GM12865 (cell line): Measurements from ENCODE around the gene AHR.

Experiments
- DNase-seq: peaks from one replicate; pipeline ENCODE4 v3.0.0; 2010; ENCODE audit warnings: low read depth
- H3K4me3 ChIP-seq: 2 replicates; pipeline ENCODE4 v1.5.1; 2011; ENCODE audit warnings: mild to moderate bottlenecking, low read depth, low read length, control low read depth
- TF ChIP-seq, protein P1 (sequence below): IDR thresholded peaks from 2 replicates; pipeline ENCODE4 v1.5.1; 2011; ENCODE audit warnings: low read length, control low read depth, low read depth, inconsistent platforms; ENCODE audit not compliant: insufficient read depth; ENCODE audit errors: missing control alignments

The AHR gene

DNA sequence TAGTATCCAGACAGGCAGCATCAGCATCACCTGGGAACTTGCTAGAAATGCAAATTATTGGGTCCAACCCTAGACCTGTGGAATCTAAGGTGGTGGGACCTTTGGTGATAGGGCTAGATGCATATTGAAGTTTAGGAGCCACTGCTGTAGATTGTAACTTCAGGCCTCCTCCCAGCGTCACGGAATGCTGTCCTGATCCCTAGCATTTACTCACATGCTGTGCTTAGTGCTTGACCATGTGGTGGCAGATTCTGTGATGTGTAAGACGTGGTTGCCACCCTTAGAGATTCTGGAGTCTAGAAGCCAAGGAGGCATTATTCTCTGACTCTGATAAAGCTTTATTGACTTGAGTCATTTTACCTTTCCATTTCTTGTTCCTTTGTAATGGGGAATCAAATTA is 13.5 kb downstream of the AHR start:
- H3K4me3 ChIP-seq, result no peak overlapping the region
- TF ChIP-seq, protein P1, sequence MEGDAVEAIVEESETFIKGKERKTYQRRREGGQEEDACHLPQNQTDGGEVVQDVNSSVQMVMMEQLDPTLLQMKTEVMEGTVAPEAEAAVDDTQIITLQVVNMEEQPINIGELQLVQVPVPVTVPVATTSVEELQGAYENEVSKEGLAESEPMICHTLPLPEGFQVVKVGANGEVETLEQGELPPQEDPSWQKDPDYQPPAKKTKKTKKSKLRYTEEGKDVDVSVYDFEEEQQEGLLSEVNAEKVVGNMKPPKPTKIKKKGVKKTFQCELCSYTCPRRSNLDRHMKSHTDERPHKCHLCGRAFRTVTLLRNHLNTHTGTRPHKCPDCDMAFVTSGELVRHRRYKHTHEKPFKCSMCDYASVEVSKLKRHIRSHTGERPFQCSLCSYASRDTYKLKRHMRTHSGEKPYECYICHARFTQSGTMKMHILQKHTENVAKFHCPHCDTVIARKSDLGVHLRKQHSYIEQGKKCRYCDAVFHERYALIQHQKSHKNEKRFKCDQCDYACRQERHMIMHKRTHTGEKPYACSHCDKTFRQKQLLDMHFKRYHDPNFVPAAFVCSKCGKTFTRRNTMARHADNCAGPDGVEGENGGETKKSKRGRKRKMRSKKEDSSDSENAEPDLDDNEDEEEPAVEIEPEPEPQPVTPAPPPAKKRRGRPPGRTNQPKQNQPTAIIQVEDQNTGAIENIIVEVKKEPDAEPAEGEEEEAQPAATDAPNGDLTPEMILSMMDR, result no peak
- DNase-seq, result no peak

DNA sequence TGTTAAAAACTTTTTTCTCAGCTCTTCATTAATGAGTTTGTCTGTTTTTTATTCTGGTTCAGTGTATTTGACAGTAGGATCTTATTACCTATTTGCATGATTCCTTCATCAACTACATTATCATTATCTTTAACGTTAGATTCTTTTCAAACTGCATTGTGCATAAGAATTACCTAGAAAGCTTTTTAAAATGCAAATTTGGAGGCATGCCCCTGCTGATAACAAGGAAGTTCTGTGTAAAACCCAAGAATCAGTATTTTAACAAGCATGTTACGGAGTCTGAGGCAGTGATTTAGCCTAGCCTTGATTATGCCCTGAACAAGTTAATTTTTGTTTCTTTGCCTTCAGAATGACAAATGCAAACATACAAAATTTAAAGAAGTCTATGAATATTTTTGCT is 14.2 kb downstream of the AHR start:
- TF ChIP-seq, protein P1, result no peak
- DNase-seq, result no peak

DNA sequence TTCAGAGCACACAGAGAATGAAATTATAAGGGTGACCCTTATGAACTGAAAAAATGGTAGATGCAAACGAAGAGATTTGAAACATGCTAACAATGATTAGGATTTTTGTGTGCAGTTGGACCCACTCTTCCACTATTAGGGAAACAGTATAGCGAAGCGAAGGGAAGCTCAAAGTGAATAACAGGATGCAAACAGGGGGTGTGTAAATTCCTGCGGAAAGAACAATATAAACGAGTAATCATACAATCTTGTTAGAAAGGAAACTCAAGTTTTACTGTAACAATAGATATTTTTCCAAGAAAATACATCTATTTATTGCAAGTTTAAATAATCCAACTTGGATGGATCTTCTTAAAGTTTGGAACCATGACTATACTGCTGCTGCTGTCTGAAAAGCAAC is 14.7 kb downstream of the AHR start:
- TF ChIP-seq, protein P1, result no peak
- no peak overlapping the region for H3K4me3 ChIP-seq
- no peak for DNase-seq

More for the DNA sequence above, 14.2 kb downstream of the AHR start:
- H3K4me3 ChIP-seq, result no peak overlapping the region

DNA sequence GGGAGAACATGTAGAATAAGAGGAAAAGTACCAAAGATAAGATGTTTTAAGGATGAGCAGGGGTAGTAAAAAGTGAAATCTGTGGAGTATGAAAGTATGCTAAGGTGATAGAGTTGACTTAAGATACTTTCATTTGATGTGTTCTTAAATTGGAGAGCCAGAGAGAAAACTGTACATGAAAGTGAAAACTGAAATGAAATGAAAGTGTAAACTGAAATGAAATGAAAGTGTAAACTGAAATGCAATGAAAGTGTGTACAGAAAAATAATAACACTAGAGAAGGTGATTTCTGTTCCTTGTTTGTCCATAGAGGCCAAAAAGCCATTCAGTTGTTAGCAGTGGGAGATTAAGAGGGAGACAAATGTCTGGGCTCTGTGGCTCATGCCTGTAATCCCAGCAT is 17.5 kb downstream of the AHR start:
- TF ChIP-seq, protein P1, result no peak
- DNase-seq, result no peak
- no peak overlapping the region for H3K4me3 ChIP-seq

DNA sequence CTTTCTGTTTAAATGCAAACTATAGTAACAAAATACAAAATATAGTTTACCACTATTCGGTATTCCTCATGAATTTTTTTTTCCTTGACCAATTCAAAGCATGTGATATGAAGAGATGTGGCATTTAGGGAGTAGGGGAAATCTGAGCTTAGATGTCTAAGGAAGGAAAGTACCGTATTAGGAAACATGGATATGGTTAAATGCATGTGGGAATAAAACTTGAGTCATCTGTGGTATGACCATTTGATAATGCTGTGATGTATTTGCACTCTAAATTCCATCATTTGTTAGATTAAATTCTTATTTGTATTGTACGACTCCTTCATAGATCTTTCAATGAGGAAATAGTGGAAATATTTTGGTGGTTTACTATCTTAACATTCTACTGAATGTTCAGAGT is 19.7 kb downstream of the AHR start:
- TF ChIP-seq, protein P1, result no peak
- no peak overlapping the region for H3K4me3 ChIP-seq
- no peak for DNase-seq

DNA sequence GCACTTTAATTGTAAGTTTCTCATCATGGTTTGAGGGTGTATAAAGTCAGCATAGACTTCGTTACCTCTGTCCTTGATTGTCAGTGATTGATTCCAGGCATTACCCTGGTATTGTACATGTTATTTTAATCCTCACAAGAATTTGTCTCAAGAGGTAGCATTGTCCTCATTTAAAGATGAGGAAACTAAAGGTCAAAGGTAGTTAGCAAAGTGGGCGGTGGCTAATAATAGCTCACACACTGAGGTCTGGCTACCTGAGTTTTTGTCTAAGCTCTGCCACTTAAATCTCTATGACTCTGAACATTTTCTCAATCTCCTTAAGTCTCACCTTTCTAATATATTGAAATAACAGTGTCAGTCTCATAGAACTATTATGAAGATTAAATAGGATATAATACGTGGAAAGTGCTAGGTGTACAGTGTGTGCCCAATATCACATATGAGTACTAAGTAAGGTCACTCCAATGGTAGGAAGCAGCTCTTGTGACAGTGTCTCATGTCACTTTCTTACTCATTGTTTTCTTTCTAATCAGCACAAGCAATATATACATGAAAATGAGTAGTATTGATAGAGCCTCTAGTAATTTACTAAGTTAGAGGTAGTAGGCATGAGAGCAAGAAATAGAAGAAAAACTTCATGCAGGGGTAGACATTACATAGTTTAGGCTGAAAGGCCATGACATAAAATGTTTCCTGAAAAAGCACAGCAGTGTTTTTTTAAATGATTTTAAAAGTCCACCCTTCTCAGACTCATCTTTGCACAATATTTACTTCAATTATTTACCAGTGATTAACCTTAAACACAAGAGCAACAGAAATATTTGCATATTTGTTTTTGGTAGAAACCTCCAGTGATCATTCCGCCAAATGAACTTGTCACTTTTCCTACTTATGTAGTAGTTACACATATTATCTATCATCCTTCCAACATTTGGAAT is 21.0 kb downstream of the AHR start:
- no peak for DNase-seq
- no peak overlapping the region for H3K4me3 ChIP-seq
- TF ChIP-seq, protein P1, result no peak
